H9 (cell line): ENCODE measurements around the gene CDK6. TPM values are rescaled to one million over a fixed set of nuclear protein-coding genes. Genes with fewer than 3 reads are reported as not detected.

Experiments used
- DNase-seq: peaks from one replicate; pipeline ENCODE4 v3.0.0-alpha.2; 2017
- H2AFZ ChIP-seq: one replicate; pipeline ENCODE4 v1.6.1; 2013; ENCODE audit warnings: mild to moderate bottlenecking, low read length, control low read depth, moderate library complexity
- H2AK5ac ChIP-seq: 2 replicates; pipeline ENCODE4 v1.6.1; 2013; ENCODE audit warnings: low read length, control low read depth, mixed read lengths; ENCODE audit not compliant: insufficient read length
- H2BK120ac ChIP-seq: one replicate; pipeline ENCODE4 v1.6.1; 2013; ENCODE audit warnings: low read depth, mild to moderate bottlenecking, low read length, control low read depth, inconsistent platforms; ENCODE audit not compliant: poor library complexity, severe bottlenecking
- H2BK12ac ChIP-seq: 2 replicates; pipeline ENCODE4 v1.6.1; 2013; ENCODE audit warnings: low read length, control low read depth, mixed read lengths, low read depth; ENCODE audit not compliant: insufficient read length
- H2BK15ac ChIP-seq: 2 replicates; pipeline ENCODE4 v1.6.1; 2013; ENCODE audit warnings: low read depth, low read length, control low read depth
- H2BK20ac ChIP-seq: one replicate; pipeline ENCODE4 v1.6.1; 2013; ENCODE audit warnings: low read depth, mild to moderate bottlenecking, low read length, control low read depth, inconsistent platforms; ENCODE audit not compliant: poor library complexity, severe bottlenecking
- H2BK5ac ChIP-seq: 2 replicates; pipeline ENCODE4 v1.6.1; 2013; ENCODE audit warnings: low read length, control low read depth, mixed read lengths; ENCODE audit not compliant: insufficient read length
- H3K14ac ChIP-seq: 2 replicates; pipeline ENCODE4 v1.6.1; 2013; ENCODE audit warnings: low read length, control low read depth; ENCODE audit not compliant: insufficient read depth
- H3K18ac ChIP-seq: 2 replicates; pipeline ENCODE4 v1.6.1; 2013; ENCODE audit warnings: low read depth, mild to moderate bottlenecking, mixed read lengths, low read length, control low read depth; ENCODE audit not compliant: insufficient read length
- H3K23ac ChIP-seq: 2 replicates; pipeline ENCODE4 v1.6.1; 2013; ENCODE audit warnings: low read length, control low read depth, mixed read lengths, low read depth; ENCODE audit not compliant: insufficient read length
- H3K23me2 ChIP-seq: 2 replicates; pipeline ENCODE4 v1.6.1; 2013; ENCODE audit warnings: low read depth, mild to moderate bottlenecking, mixed read lengths, low read length, control low read depth; ENCODE audit not compliant: insufficient read length, poor library complexity, severe bottlenecking
- H3K27ac ChIP-seq: 2 replicates; pipeline ENCODE4 v1.5.1; 2013; ENCODE audit warnings: low read length, control low read depth, mixed read lengths, low read depth; ENCODE audit not compliant: insufficient read length
- H3K27me3 ChIP-seq: 2 replicates; pipeline ENCODE4 v1.6.1; 2013; ENCODE audit warnings: low read length, control low read depth, inconsistent platforms; ENCODE audit not compliant: insufficient read depth
- H3K4ac ChIP-seq: 2 replicates; pipeline ENCODE4 v1.6.1; 2013; ENCODE audit warnings: low read depth, mild to moderate bottlenecking, control low read depth, inconsistent platforms, low read length, moderate library complexity
- H3K4me1 ChIP-seq: 2 replicates; pipeline ENCODE4 v1.6.1; 2013; ENCODE audit warnings: low read length, control low read depth, inconsistent platforms; ENCODE audit not compliant: insufficient read depth
- H3K4me2 ChIP-seq: 2 replicates; pipeline ENCODE4 v1.6.1; 2013; ENCODE audit warnings: low read length, control low read depth, mixed read lengths; ENCODE audit not compliant: insufficient read length, insufficient read depth
- H3K56ac ChIP-seq: 2 replicates; pipeline ENCODE4 v1.6.1; 2013; ENCODE audit warnings: low read depth, mild to moderate bottlenecking, mixed read lengths, low read length, control low read depth; ENCODE audit not compliant: insufficient read length
- H3K79me1 ChIP-seq: 2 replicates; pipeline ENCODE4 v1.6.1; 2013; ENCODE audit warnings: low read depth, mild to moderate bottlenecking, moderate library complexity, low read length, control low read depth, inconsistent platforms; ENCODE audit not compliant: insufficient read depth, poor library complexity, severe bottlenecking
- H3K79me2 ChIP-seq: 2 replicates; pipeline ENCODE4 v1.6.1; 2013; ENCODE audit warnings: low read length, control low read depth, inconsistent platforms; ENCODE audit not compliant: insufficient read depth
- H3K9ac ChIP-seq: 2 replicates; pipeline ENCODE4 v1.6.1; 2013; ENCODE audit warnings: low read length, control low read depth, mixed read lengths; ENCODE audit not compliant: insufficient read length; ENCODE audit errors: extremely low read depth
- H3K9me3 ChIP-seq: one replicate; pipeline ENCODE4 v1.6.1; 2013; ENCODE audit warnings: low read depth, low read length, inconsistent platforms; ENCODE audit not compliant: control insufficient read depth
- H3T11ph ChIP-seq: one replicate; pipeline ENCODE4 v1.6.1; 2013; ENCODE audit warnings: mild to moderate bottlenecking, low read length, control low read depth, inconsistent platforms
- H4K20me1 ChIP-seq: one replicate; pipeline ENCODE4 v1.6.1; 2013; ENCODE audit not compliant: control insufficient read depth, insufficient read length, insufficient read depth
- H4K5ac ChIP-seq: 2 replicates; pipeline ENCODE4 v1.6.1; 2013; ENCODE audit warnings: low read depth, mild to moderate bottlenecking, mixed read lengths, low read length, control low read depth; ENCODE audit not compliant: insufficient read length
- H4K8ac ChIP-seq: replicated peaks from 2 replicates; pipeline ENCODE4 v1.6.1; 2013; ENCODE audit warnings: low read length, control low read depth, mixed read lengths, low read depth; ENCODE audit not compliant: insufficient read length
- H4K91ac ChIP-seq: 2 replicates; pipeline ENCODE4 v1.6.1; 2013; ENCODE audit warnings: low read depth, mild to moderate bottlenecking, moderate library complexity, mixed read lengths, low read length, control low read depth; ENCODE audit not compliant: insufficient read length
- H3K27ac Mint-ChIP-seq, 3 experiments: 2 replicates in 2 of 3; 3 replicates in 1 of 3; pipeline ENCODE4 v1.8.0; 2020 to 2021; ENCODE audit warnings: mixed read lengths in 3 of 3, mild to moderate bottlenecking in 1 of 3, moderate library complexity in 1 of 3
- H3K27me3 Mint-ChIP-seq: 2 replicates; pipeline ENCODE4 v1.8.0; 2021; ENCODE audit warnings: low read depth, mild to moderate bottlenecking, moderate library complexity, mixed read lengths
- H3K36me3 Mint-ChIP-seq, 3 experiments: 2 replicates in 2 of 3; 3 replicates in 1 of 3; pipeline ENCODE4 v1.8.0; 2020 to 2021; ENCODE audit warnings: low read depth in 3 of 3, mixed read lengths in 3 of 3; ENCODE audit not compliant: insufficient read depth in 1 of 3
- H3K4me1 Mint-ChIP-seq, 2 experiments: 2 replicates each; pipeline ENCODE4 v1.8.0; 2020; ENCODE audit warnings: mixed read lengths in 2 of 2
- H3K4me3 Mint-ChIP-seq, 2 experiments: 2 replicates in 1 of 2; 3 replicates in 1 of 2; pipeline ENCODE4 v1.8.0; 2020 to 2021; ENCODE audit warnings: mild to moderate bottlenecking in 2 of 2, mixed read lengths in 2 of 2, moderate library complexity in 1 of 2
- H3K9me3 Mint-ChIP-seq, 2 experiments: 2 replicates in 1 of 2; 3 replicates in 1 of 2; pipeline ENCODE4 v1.8.0; 2020; ENCODE audit warnings: mild to moderate bottlenecking in 2 of 2, mixed read lengths in 2 of 2, moderate library complexity in 1 of 2
- WGBS: extraction: QIAGEN DNeasy Blood & Tissue Kit; methylation state at CpG from one replicate; pipeline ENCODE4 v1.1.7; 2013; ENCODE audit warnings: missing lambda C conversion rate, low lambda C conversion rate, mixed read lengths; ENCODE audit not compliant: insufficient read length; ENCODE audit errors: extremely low coverage; 5-methylcytosine and 5-hydroxymethylcytosine counted together
- total RNA-seq: library from RNA; stranded (reverse); gene quantifications from 2 replicates; pipeline ENCODE4 v1.2.1, GENCODE V29; 2021
- TF ChIP-seq, protein P1 (sequence below): fragments of 200-600 bp; sonication (generic); conservative IDR thresholded peaks from 3 replicates; pipeline ENCODE4 v1.8.0; 2021; ENCODE audit warnings: antibody characterized with exemption, mild to moderate bottlenecking

Gene CDK6
- total RNA-seq, 1 experiment from 2014 or later = 30.0 TPM

DNA sequence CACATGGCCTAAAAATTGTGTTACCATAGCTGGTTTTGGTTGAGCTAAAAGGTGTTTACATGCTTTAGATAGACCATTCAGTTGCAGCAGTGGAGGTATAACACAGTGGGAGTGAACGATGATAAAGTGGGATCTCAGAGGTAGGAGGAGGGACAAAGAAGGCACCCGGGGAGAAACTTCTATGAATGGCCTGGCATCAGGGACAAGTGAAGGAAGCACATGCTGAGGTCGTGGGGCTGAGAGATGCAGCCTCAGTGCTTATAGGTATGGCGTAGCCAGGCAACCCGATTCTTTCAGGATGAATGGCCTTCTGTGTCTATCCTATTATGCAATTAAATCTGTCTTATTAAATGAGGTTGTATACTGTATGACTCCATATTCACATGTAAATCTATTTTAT lies 3.9 kb upstream of the CDK6 start:
- Histone ChIP-seq H3K4me1 (no peaks in the 10 kb centered on the region), H2BK15ac (no peak overlapping the region), H4K5ac (no peak overlapping the region), H3K79me1 (no peaks in the 10 kb centered on the region), H3K4me2 (no peak overlapping the region), H2BK120ac (no peak overlapping the region), H4K20me1 (no peaks in the 10 kb centered on the region), H3T11ph (no peak overlapping the region), H3K9me3 (no peaks in the 10 kb centered on the region), H2BK20ac (no peak overlapping the region), H3K4ac (no peak overlapping the region), H3K56ac (no peak overlapping the region), H2BK5ac (no peak overlapping the region), H3K23me2 (peaks cover 12% of the 10 kb centered on the region), H2BK12ac (no peak overlapping the region), H3K27me3 (peaks cover 4% of the 10 kb centered on the region; the same call in 1 of the 2 replicates), H3K9ac (no peak overlapping the region), H3K23ac (no peak overlapping the region), H3K18ac (no peak overlapping the region), H4K91ac (no peak overlapping the region), H2AK5ac (no peak overlapping the region), H3K27ac (no peak overlapping the region), H2AFZ (no peak overlapping the region), H3K79me2 (no peaks in the 10 kb centered on the region), H4K8ac (no peak overlapping the region), H3K14ac (no peak overlapping the region)
- Mint-ChIP-seq H3K4me1 (peaks cover 15 to 21% of the 10 kb centered on the region in 2 experiments), H3K27ac (no peak overlapping the region), H3K36me3 (no peaks in the 10 kb centered on the region), H3K27me3 (peaks cover 69% of the 10 kb centered on the region), H3K9me3 (no peaks in the 10 kb centered on the region; a peak in 1 of 5 replicates), H3K4me3 (no peak overlapping the region; a peak in 1 of 5 replicates)
- DNase-seq = no peak
- TF ChIP-seq, protein P1, sequence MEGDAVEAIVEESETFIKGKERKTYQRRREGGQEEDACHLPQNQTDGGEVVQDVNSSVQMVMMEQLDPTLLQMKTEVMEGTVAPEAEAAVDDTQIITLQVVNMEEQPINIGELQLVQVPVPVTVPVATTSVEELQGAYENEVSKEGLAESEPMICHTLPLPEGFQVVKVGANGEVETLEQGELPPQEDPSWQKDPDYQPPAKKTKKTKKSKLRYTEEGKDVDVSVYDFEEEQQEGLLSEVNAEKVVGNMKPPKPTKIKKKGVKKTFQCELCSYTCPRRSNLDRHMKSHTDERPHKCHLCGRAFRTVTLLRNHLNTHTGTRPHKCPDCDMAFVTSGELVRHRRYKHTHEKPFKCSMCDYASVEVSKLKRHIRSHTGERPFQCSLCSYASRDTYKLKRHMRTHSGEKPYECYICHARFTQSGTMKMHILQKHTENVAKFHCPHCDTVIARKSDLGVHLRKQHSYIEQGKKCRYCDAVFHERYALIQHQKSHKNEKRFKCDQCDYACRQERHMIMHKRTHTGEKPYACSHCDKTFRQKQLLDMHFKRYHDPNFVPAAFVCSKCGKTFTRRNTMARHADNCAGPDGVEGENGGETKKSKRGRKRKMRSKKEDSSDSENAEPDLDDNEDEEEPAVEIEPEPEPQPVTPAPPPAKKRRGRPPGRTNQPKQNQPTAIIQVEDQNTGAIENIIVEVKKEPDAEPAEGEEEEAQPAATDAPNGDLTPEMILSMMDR = no peak
- WGBS = no CpG with 5 or more reads among the region's 5 CpGs
